NCI-H2227 (cell line): ENCODE measurements around the gene ARHGEF3.

Source experiments
- DNase-seq: peaks from one replicate; lab custom pipeline; 2025; ENCODE audit not compliant: unreplicated experiment; lab: John Stamatoyannopoulos, UW

Gene ARHGEF3

GRCh38 chr3:56823421-56823926 lies 21.7 kb upstream of the ARHGEF3 start:
- no peak for DNase-seq

- no peak for DNase-seq
These were observed 20.8 kb upstream of the ARHGEF3 start for GRCh38 chr3:56822501-56822900.

GRCh38 chr3:56819016-56819809 lies 17.5 kb upstream of the ARHGEF3 start:
- no peak for DNase-seq

- no peak for DNase-seq
These were observed 16.6 kb upstream of the ARHGEF3 start for GRCh38 chr3:56818156-56818985.

- DNase-seq: no peak
These were observed 15.9 kb upstream of the ARHGEF3 start for GRCh38 chr3:56817646-56818045.

- DNase-seq: no peak
These were observed 14.3 kb upstream of the ARHGEF3 start for GRCh38 chr3:56816061-56816460.

- no peak for DNase-seq
These were observed 13.8 kb upstream of the ARHGEF3 start for GRCh38 chr3:56815589-56815988.

- no peak for DNase-seq
These were observed 11.9 kb upstream of the ARHGEF3 start for GRCh38 chr3:56813653-56813960.

- DNase-seq: no peak
These were observed 11.3 kb upstream of the ARHGEF3 start for GRCh38 chr3:56812754-56813652.

GRCh38 chr3:56811546-56812202 lies 9.9 kb upstream of the ARHGEF3 start:
- DNase-seq: no peak

- no peak for DNase-seq
These were observed 9.1 kb upstream of the ARHGEF3 start for GRCh38 chr3:56810577-56811545.

GRCh38 chr3:56806407-56806806 lies 4.7 kb upstream of the ARHGEF3 start:
- no peak for DNase-seq

- DNase-seq: no peak
These were observed 1.0 kb upstream of the ARHGEF3 start for GRCh38 chr3:56802790-56803189.

- no peak for DNase-seq
These were observed 613 bp upstream of the ARHGEF3 start for GRCh38 chr3:56802378-56802745.

- DNase-seq: no peak
These were observed 702 bp downstream of the ARHGEF3 start for GRCh38 chr3:56800832-56801661.

GRCh38 chr3:56800130-56800831 lies 1.5 kb downstream of the ARHGEF3 start:
- DNase-seq: no peak

GRCh38 chr3:56799251-56799882 lies 2.4 kb downstream of the ARHGEF3 start:
- DNase-seq: peak; percentile 81

- no peak for DNase-seq
These were observed 4.8 kb downstream of the ARHGEF3 start for GRCh38 chr3:56796996-56797395.
